ES-I3 (cell line): ENCODE results near the gene ZBTB21.

Experiments used
- H3K36me3 ChIP-seq: 2 replicates; pipeline ENCODE4 v1.6.1; 2013; ENCODE audit warnings: mild to moderate bottlenecking, low read length, control low read depth, moderate library complexity; ENCODE audit not compliant: insufficient read depth
- H3K4me1 ChIP-seq: 2 replicates; pipeline ENCODE4 v1.6.1; 2013; ENCODE audit warnings: mild to moderate bottlenecking, control low read depth, low read length; ENCODE audit not compliant: insufficient read depth
- H3K9ac ChIP-seq: 2 replicates; pipeline ENCODE4 v1.6.1; 2013; ENCODE audit warnings: low read depth, mild to moderate bottlenecking, low read length, moderate library complexity
- H3K9me3 ChIP-seq: 2 replicates; pipeline ENCODE4 v1.6.1; 2013; ENCODE audit warnings: mild to moderate bottlenecking, low read length, moderate library complexity; ENCODE audit not compliant: control insufficient read depth, insufficient read depth

The ZBTB21 gene

DNA sequence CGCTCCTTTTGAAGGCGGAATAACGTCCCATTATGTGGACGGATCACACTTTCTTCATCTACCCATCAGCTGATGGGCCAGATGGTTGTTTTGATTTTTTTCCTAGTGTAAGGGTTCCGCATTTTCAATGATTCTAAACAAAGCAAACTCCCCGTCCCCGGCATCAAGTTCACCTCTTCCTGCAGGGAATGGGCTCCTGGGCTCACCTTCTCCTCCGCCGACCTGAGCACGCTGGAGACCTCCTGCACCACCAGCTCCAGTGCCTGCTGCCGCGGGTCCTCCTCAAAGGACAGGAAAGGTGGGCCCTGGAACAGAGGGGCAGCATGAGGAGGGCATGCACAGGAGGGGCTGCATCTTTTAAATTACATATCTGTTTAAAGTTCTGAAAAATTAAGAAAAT lies 68.2 kb downstream of the ZBTB21 start:
- Histone ChIP-seq H3K9ac (no peak overlapping the region), H3K4me1 (no peaks in the 10 kb centered on the region), H3K36me3 (no peaks in the 10 kb centered on the region), H3K9me3 (no peaks in the 10 kb centered on the region)

DNA sequence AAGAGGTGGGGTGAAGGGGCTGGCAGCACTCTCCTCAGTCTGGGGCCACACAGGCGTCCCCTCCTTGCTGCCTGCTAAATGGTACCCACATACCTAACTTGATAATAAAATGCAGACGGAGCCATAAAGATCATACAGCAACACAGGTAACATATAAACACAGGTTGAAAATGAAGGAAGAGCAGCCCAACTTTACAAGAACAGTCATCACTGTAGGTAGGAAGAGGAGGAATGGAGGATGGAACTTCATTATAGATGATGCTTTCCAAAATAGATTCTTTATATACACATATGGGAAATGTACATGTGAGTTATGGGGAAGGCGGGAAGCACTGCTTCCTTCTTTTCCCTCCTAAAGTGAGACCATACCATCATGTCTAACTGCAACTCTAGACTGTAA lies 69.7 kb downstream of the ZBTB21 start:
- Histone ChIP-seq H3K36me3 (no peaks in the 10 kb centered on the region), H3K9ac (no peak overlapping the region), H3K9me3 (no peaks in the 10 kb centered on the region), H3K4me1 (no peaks in the 10 kb centered on the region)

DNA sequence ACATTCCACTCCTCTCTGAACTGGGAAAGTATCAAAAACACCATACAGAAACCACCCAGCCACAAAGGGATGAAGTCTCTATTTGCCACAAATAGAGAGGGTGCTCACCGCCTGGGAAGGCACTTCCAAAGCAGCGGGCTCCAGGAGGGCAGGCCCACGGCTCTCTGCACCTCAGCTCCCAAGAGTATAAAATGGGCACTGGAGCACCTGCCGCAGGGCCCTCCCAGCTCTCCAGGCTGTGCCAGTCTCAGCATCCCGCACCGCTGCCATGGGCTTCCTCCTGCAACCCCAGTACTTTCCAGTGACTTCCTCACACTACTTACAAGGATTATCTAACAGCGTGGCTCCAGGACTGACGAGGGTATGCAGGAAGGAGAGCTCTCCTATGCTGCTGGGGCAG lies 70.8 kb downstream of the ZBTB21 start:
- no peaks in the 10 kb centered on the region for H3K9me3 ChIP-seq
- no peak overlapping the region for H3K9ac ChIP-seq
- no peaks in the 10 kb centered on the region for H3K36me3 ChIP-seq
- H3K4me1 ChIP-seq = no peaks in the 10 kb centered on the region
